Cardiac muscle cell (in vitro differentiated cells and primary cell): ENCODE data around the gene CPXM2. TPM values are rescaled to one million over a fixed set of nuclear protein-coding genes. Genes with fewer than 3 reads are reported as not detected.

Source experiments
- DNase-seq, 2 donors: peaks; one replicate each; pipeline versions ENCODE4 v3.0.0 to v3.0.0-alpha.2; 2010 to 2017; ENCODE audit warnings: low read depth in 1 of 2, low spot score in 1 of 2
- H3K27ac ChIP-seq: fragments of 200-600 bp; sonication (generic); 2 replicates; pipeline ENCODE4 v1.5.1; 2016
- H3K27me3 ChIP-seq: fragments of 200-600 bp; sonication (generic); 2 replicates; pipeline ENCODE4 v1.6.0; 2016; ENCODE audit warnings: control low read depth
- H3K36me3 ChIP-seq: fragments of 200-600 bp; sonication (generic); 2 replicates; pipeline ENCODE4 v1.5.1; 2016; ENCODE audit warnings: control low read depth
- H3K4me1 ChIP-seq: fragments of 200-600 bp; sonication (generic); 2 replicates; pipeline ENCODE4 v1.8.1; 2017; ENCODE audit warnings: low read depth, mild to moderate bottlenecking, mixed run types
- H3K4me3 ChIP-seq: fragments of 200-600 bp; sonication (generic); 2 replicates; pipeline ENCODE4 v1.5.1; 2016; ENCODE audit warnings: mild to moderate bottlenecking
- H3K9me3 ChIP-seq: fragments of 200-600 bp; sonication (generic); 2 replicates; pipeline ENCODE4 v1.5.1; 2017; ENCODE audit warnings: low read depth, mild to moderate bottlenecking, control low read depth
- CTCF ChIP-seq: IDR thresholded peaks from 2 replicates; pipeline ENCODE4 v1.5.1; 2012; ENCODE audit warnings: low read depth, mild to moderate bottlenecking, low read length
- polyA plus RNA-seq: library from polyadenylated mRNA; unstranded; fragments of >200 nt; fragmentation: Nextera tagmentation; extraction: Ambion mirVana; gene quantifications from 2 replicates; pipeline ENCODE4 v1.2.1, GENCODE V29; 2016
- total RNA-seq: library from RNA; depleted of rRNA; stranded (reverse); fragments of >200 nt; gene quantifications from 2 replicates; pipeline ENCODE4 v1.2.3, GENCODE V29; 2016

Gene CPXM2
- total and polyA plus RNA-seq, 2 experiments from 2014 or later = 0.39 to 1.3 TPM

DNA sequence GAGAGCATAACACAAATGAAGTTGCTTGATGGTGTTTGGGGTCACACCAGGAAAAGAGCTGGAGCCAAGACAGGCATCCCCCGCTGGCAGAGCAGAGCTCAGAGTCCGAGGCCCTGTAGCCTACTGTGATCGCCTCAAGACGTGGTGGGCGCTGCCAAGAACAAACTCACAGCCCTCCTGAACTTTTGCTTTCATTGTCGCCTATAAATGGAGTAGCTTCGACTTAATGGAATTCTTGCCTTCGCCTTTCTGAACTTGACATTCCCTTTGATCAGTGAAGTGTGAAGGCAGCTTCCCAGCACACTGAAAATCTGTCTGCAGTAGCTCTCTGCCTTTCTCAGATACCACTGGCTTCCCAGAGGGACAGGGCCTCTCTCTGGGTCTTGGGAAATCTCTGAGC lies 21.3 kb downstream of the CPXM2 start:
- Histone ChIP-seq H3K4me3 (no peak overlapping the region), H3K27ac (no peak overlapping the region), H3K27me3 (no peaks in the 10 kb centered on the region), H3K36me3 (no peaks in the 10 kb centered on the region), H3K4me1 (peaks cover 7% of the 10 kb centered on the region), H3K9me3 (no peaks in the 10 kb centered on the region)
- DNase-seq = peak in 1 of 2 donors; percentile 22
- TF ChIP-seq CTCF = no peak

GRCh38 chr10:123869020-123869414 lies 22.6 kb downstream of the CPXM2 start:
- Histone ChIP-seq H3K27me3 (no peaks in the 10 kb centered on the region), H3K4me3 (no peak overlapping the region), H3K9me3 (no peaks in the 10 kb centered on the region), H3K36me3 (no peaks in the 10 kb centered on the region), H3K4me1 (peaks cover 7% of the 10 kb centered on the region), H3K27ac (no peak overlapping the region)
- no peak for DNase-seq
- no peak for TF ChIP-seq CTCF

DNA sequence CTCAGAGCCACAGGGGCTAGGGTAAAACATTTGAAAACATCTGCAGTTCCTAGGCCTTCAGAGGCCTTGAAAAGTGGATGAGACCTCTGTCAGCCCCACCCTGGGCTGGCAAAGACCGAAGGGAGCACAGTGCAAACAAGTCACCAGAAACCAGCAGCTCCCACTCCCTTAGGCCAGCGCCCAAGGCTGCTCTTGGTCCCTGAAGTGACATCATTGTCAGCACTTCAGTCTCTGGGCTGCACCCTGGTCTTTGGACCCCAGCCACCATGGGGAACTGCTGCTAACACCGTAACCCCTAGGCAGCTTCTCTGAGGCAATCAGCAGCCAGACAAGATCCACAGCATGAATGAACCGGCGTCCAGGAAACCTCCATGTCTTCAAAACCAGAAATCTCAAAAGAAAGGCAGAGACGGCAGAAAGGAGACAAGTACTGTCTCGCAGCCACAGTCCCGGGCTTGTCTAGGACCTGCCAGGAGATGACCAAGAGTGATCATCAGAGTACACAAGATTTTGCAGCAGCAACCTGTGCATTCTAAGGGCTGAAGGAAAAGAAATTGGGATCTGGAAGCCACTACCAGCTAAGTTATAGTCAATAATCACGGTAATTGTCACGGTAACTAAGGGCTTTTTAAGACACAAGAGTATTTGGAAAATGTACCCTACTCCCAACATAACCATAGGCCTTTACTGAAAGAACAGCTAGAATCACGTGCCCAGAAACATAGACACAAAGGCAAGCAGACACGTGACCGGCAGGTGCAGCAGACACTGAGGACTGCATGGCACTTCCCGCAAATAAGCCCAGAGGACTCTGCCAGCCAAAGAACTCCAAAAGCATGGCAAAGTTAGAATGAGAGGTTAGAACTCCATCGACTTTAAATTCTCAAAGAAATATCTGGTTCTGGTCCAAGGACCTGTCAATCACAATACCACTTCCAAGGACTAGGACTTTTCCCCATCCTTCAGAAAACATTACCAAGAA lies 23.3 kb downstream of the CPXM2 start:
- peaks cover 7% of the 10 kb centered on the region for H3K4me1 ChIP-seq
- no peak for DNase-seq
- TF ChIP-seq CTCF = no peak
- no peaks in the 10 kb centered on the region for H3K9me3 ChIP-seq
- no peak overlapping the region for H3K4me3 ChIP-seq
- H3K27ac ChIP-seq = no peak overlapping the region
- H3K36me3 ChIP-seq = no peaks in the 10 kb centered on the region
- H3K27me3 ChIP-seq = no peaks in the 10 kb centered on the region

DNA sequence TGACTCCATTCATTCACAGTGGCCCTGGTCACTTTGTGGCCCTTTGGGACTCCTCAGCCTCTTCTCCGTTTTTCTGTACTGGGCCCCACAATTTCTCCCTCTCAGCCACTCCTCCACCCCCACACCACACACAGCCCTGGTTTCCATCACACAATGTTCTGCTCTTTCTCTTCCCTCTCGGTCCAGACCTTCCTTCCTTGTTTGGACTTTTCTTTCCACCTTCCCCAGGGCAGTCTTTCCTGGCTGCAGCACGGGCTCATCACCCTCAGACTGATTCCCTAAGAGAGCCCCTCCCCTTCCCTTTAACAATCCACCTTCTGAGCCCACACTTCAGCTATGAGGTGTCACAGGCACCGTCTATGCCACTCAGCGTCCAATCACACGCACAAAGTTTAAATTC lies 25.7 kb downstream of the CPXM2 start:
- Histone ChIP-seq H3K4me3 (no peak overlapping the region), H3K27ac (no peak overlapping the region), H3K36me3 (no peaks in the 10 kb centered on the region), H3K27me3 (no peaks in the 10 kb centered on the region), H3K9me3 (no peaks in the 10 kb centered on the region), H3K4me1 (peaks cover 7% of the 10 kb centered on the region)
- no peak for DNase-seq
- TF ChIP-seq CTCF = no peak

- TF ChIP-seq CTCF = no peak
- Histone ChIP-seq H3K9me3 (no peaks in the 10 kb centered on the region), H3K27ac (no peak overlapping the region), H3K27me3 (no peaks in the 10 kb centered on the region), H3K36me3 (no peaks in the 10 kb centered on the region), H3K4me3 (no peak overlapping the region), H3K4me1 (peaks cover 3% of the 10 kb centered on the region)
- DNase-seq = no peak
Observed at GRCh38 chr10:123865350-123865749, 26.3 kb downstream of the CPXM2 start.
